ENCODE measurements around the gene NXNL2.

The NXNL2 gene

DNA sequence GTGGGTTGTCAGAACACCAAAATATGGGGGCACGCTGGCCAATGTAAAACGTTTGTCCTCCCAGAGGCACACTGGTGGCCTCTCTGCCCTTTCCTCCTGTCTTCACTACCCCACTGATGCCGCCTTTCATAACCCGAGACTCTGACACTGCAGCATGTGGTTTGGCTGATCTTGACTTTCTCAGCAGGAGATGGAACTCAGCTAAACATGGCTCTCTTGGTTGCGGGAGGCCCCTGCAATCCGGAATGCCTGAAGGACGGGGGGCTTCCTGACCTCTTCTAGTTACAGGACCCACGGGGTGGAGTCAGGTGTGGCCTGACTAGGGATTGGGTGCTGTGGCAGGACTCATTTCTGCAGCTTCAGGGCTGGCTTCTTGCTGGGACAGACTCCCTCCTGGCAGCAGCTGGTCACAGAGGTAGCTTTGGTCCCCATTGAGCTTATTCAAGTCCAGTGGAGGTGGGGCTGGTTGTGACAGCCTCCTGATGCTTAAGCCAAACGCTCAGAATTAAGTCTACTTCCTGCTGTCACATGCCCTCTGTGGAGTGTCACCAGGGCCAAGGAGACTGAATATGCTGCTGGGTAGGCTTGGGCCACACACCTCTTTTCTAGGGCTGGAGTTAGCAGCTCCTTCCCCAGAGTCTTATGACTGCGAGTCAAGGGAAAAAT is 44.2 kb downstream of the NXNL2 start:
- Histone ChIP-seq H3K36me3 (ENCODE audit: insufficient read depth, low read length) (no peaks in the 10 kb centered on the region), H3K4me3 (ENCODE audit: low read depth, low read length) (no peak overlapping the region), H2AFZ (ENCODE audit: low read length, unreplicated experiment) (no peak overlapping the region), H3K4me1 (ENCODE audit: control insufficient read depth, insufficient read depth, low read length, unreplicated experiment) (peaks cover 2% of the 10 kb centered on the region), H3K27ac (ENCODE audit: low read depth, low read length) (no peak overlapping the region), H3K79me2 (ENCODE audit: control insufficient read depth, insufficient read depth, low read length, unreplicated experiment) (no peaks in the 10 kb centered on the region), H3K27me3 (ENCODE audit: insufficient read depth, low read length) (no peaks in the 10 kb centered on the region)

DNA sequence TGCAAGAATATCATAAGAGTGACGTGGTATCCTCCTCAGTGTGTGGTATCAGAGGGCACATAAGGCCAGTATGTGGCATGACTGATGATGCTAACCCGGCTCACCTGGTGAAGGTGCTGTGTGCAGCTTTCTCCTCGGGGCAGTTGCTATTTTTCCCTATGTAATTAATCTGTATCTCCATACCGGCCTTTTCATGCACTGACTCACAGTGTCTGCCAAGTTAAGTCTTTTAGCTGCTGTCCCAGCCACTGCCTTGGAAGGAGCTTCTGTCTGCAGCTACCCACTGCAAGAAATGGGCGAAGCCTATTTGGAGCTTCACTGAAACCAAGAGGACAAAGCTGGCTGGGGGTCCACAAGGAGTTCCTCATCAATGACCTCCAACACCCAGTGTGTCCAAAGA is 46.0 kb downstream of the NXNL2 start:
- no peaks in the 10 kb centered on the region for H3K36me3 ChIP-seq (ENCODE audit: insufficient read depth, low read length)
- no peak overlapping the region for H2AFZ ChIP-seq (ENCODE audit: low read length, unreplicated experiment)
- H3K27me3 ChIP-seq (ENCODE audit: insufficient read depth, low read length), result no peaks in the 10 kb centered on the region
- no peak overlapping the region for H3K27ac ChIP-seq (ENCODE audit: low read depth, low read length)
- no peaks in the 10 kb centered on the region for H3K79me2 ChIP-seq (ENCODE audit: control insufficient read depth, insufficient read depth, low read length, unreplicated experiment)
- no peak overlapping the region for H3K4me3 ChIP-seq (ENCODE audit: low read depth, low read length)
- H3K4me1 ChIP-seq (ENCODE audit: control insufficient read depth, insufficient read depth, low read length, unreplicated experiment), result peaks cover 2% of the 10 kb centered on the region

DNA sequence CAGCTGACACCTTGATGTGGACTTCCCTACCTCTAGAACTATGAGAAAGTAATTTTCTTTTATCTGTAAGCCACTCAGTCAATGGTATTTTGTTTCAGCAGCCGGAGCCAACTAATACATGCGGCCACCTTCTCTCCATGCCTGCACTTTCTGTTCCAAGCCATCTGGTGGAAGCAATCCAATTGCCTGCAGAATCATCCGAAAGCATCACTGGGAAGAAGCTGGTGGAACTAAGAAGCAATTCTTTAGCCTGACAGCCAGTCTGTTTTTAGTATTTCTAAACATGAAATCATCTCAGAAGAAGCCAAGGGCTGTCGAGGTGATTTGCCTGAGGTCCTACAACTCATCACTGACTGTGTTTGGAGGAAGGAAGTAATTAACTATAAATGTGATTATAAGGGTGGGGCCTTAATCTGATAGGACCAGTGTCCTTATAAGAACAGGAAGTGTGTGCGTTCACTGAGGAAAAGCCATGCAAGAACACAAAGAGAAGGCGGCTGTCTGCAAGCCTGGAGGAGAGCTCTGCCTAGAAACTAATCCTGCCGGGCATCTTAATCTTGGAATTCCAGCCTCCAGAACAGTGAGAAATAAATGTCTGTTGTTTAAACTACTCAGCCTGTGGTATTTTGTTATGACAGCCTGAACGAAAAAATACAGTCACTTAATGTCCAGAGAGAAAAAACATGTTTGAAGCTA is 49.1 kb downstream of the NXNL2 start:
- Histone ChIP-seq H2AFZ (ENCODE audit: low read length, unreplicated experiment) (no peak overlapping the region), H3K4me1 (ENCODE audit: control insufficient read depth, insufficient read depth, low read length, unreplicated experiment) (peaks cover 10% of the 10 kb centered on the region), H3K27me3 (ENCODE audit: insufficient read depth, low read length) (no peaks in the 10 kb centered on the region), H3K27ac (ENCODE audit: low read depth, low read length) (no peak overlapping the region), H3K4me3 (ENCODE audit: low read depth, low read length) (no peak overlapping the region), H3K79me2 (ENCODE audit: control insufficient read depth, insufficient read depth, low read length, unreplicated experiment) (no peaks in the 10 kb centered on the region), H3K36me3 (ENCODE audit: insufficient read depth, low read length) (no peaks in the 10 kb centered on the region)

DNA sequence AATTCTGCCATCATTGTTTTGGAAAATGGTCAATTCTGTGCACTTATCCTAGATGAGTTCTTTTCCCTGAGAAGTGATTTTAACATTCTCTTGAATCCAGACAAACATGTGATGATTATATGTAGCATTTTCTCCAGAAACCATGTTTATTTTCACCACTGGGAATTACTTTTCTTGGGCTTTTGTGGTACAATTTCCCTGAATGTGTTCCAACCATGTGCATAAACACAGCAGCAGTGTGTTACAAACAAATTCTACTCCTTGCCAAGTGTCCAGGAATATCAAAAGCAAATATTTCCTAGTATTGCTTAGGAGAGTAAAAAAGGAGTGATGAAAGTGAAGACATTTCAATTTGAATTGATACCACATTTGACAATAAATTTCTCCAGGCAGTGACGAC is 50.4 kb downstream of the NXNL2 start:
- no peak overlapping the region for H3K4me3 ChIP-seq (ENCODE audit: low read depth, low read length)
- no peaks in the 10 kb centered on the region for H3K79me2 ChIP-seq (ENCODE audit: control insufficient read depth, insufficient read depth, low read length, unreplicated experiment)
- H3K27ac ChIP-seq (ENCODE audit: low read depth, low read length), result no peak overlapping the region
- peaks cover 10% of the 10 kb centered on the region for H3K4me1 ChIP-seq (ENCODE audit: control insufficient read depth, insufficient read depth, low read length, unreplicated experiment)
- no peak overlapping the region for H2AFZ ChIP-seq (ENCODE audit: low read length, unreplicated experiment)
- no peaks in the 10 kb centered on the region for H3K27me3 ChIP-seq (ENCODE audit: insufficient read depth, low read length)
- H3K36me3 ChIP-seq (ENCODE audit: insufficient read depth, low read length), result no peaks in the 10 kb centered on the region

DNA sequence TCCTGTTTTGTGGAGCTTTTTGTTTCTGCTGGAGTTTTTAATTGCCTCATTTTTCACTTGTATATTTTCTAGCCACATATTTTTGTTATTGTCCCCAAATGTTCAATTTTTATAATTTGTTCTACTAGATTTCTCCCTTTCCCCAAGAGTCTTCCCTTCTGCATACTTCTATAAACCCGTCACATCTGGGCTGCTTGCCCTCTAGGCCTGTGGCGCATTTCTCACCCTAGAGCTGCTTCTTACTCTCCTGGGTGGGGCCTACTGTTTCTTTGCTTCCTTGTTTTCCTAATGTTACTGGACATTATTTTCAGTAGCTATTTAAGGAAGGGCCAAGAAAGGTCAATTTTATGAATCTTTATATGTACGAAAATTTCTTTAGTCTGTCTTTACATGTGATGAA is 51.5 kb downstream of the NXNL2 start:
- Histone ChIP-seq H3K27me3 (ENCODE audit: insufficient read depth, low read length) (no peaks in the 10 kb centered on the region), H3K36me3 (ENCODE audit: insufficient read depth, low read length) (no peaks in the 10 kb centered on the region), H3K4me1 (ENCODE audit: control insufficient read depth, insufficient read depth, low read length, unreplicated experiment) (peaks cover 10% of the 10 kb centered on the region), H3K79me2 (ENCODE audit: control insufficient read depth, insufficient read depth, low read length, unreplicated experiment) (no peaks in the 10 kb centered on the region), H3K4me3 (ENCODE audit: low read depth, low read length) (no peak overlapping the region), H2AFZ (ENCODE audit: low read length, unreplicated experiment) (no peak overlapping the region), H3K27ac (ENCODE audit: low read depth, low read length) (peak overlapping the region; percentile 60)

DNA sequence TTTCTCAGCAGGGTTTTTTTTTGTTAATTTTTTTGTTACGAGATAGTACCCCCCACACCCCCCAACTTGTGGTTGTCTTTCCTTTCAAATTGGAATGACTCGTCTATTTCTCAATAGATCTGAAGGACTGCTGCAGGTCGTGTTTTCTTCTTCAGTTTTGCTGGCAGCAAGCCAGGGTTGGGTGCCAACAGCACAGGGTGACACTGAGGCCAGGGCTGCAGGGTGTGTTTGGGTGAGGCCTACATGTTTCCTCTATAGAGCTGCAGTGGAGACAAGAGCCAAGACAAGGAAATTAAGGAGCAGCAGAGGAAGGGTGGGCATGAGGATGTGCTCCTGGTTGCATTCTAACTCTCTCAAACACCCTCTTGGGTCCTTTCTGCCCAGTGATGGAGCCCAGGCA is 52.2 kb downstream of the NXNL2 start:
- H3K4me1 ChIP-seq (ENCODE audit: control insufficient read depth, insufficient read depth, low read length, unreplicated experiment), result peaks cover 10% of the 10 kb centered on the region
- H3K4me3 ChIP-seq (ENCODE audit: low read depth, low read length), result no peak overlapping the region
- H3K27me3 ChIP-seq (ENCODE audit: insufficient read depth, low read length), result no peaks in the 10 kb centered on the region
- no peaks in the 10 kb centered on the region for H3K79me2 ChIP-seq (ENCODE audit: control insufficient read depth, insufficient read depth, low read length, unreplicated experiment)
- no peak overlapping the region for H2AFZ ChIP-seq (ENCODE audit: low read length, unreplicated experiment)
- no peaks in the 10 kb centered on the region for H3K36me3 ChIP-seq (ENCODE audit: insufficient read depth, low read length)
- H3K27ac ChIP-seq (ENCODE audit: low read depth, low read length), result peak overlapping the region; percentile 60

DNA sequence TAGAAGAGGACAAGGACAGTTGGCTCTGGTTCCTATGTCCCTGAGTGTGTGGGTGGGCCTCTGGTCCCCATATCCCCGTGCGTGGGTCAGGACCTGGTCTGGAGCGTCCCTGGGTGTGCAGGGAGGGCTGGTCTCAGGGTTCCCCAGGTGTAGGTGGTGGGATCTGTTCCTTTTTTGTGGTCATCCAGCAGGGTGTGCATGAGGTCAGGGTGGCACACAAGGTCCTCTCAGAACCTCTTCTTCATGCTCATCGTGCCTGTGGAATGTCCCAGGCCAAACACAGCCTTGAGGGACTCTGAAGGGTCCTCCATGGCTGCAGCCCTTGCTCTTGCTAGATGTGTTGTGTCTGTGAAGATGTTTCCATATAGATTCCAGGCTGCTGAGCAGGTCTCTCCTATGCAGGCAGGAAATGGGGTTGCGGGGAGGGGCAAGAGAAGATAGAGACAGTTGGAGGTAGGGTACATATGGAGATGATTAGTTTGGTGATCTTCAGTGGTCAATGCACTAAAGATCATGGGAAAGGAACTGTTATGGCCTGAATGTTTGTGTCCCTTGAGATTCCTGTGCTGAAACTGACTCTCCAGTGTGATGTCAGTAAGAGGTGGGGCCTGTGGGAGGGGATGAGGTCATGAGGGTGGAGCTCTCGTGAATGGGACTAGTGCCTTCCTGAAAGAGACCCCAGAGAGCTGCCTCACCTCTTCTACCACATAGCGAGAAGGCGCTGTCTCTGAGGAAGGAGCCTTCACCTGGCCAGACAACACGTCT is 53.1 kb downstream of the NXNL2 start:
- H3K27ac ChIP-seq (ENCODE audit: low read depth, low read length), result no peak overlapping the region
- no peaks in the 10 kb centered on the region for H3K27me3 ChIP-seq (ENCODE audit: insufficient read depth, low read length)
- H2AFZ ChIP-seq (ENCODE audit: low read length, unreplicated experiment), result no peak overlapping the region
- no peak overlapping the region for H3K4me3 ChIP-seq (ENCODE audit: low read depth, low read length)
- no peaks in the 10 kb centered on the region for H3K36me3 ChIP-seq (ENCODE audit: insufficient read depth, low read length)
- H3K4me1 ChIP-seq (ENCODE audit: control insufficient read depth, insufficient read depth, low read length, unreplicated experiment), result peaks cover 10% of the 10 kb centered on the region
- no peaks in the 10 kb centered on the region for H3K79me2 ChIP-seq (ENCODE audit: control insufficient read depth, insufficient read depth, low read length, unreplicated experiment)

DNA sequence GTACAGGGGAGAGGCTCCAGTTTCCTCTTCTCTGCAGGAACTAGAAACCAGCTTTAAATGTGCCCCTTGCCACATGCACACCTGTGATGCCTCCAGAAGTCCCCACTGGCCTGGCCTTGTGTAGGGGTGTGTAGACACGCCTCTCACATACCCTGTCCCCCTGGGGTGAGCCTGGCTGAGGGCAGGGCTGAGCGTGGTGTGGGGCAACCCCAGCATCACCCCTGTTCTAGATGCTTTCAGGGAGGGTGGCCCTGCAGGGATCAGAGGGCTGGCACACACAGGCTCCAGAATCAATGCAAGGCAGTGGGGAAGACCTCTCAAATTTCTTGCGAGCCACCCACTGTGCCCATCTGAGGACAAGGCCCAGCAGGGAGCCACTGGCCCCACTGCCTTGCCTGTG is 54.7 kb downstream of the NXNL2 start:
- peaks cover 10% of the 10 kb centered on the region for H3K4me1 ChIP-seq (ENCODE audit: control insufficient read depth, insufficient read depth, low read length, unreplicated experiment)
- H3K27ac ChIP-seq (ENCODE audit: low read depth, low read length), result no peak overlapping the region
- no peak overlapping the region for H3K4me3 ChIP-seq (ENCODE audit: low read depth, low read length)
- no peak overlapping the region for H2AFZ ChIP-seq (ENCODE audit: low read length, unreplicated experiment)
- H3K36me3 ChIP-seq (ENCODE audit: insufficient read depth, low read length), result no peaks in the 10 kb centered on the region
- no peaks in the 10 kb centered on the region for H3K79me2 ChIP-seq (ENCODE audit: control insufficient read depth, insufficient read depth, low read length, unreplicated experiment)
- H3K27me3 ChIP-seq (ENCODE audit: insufficient read depth, low read length), result no peaks in the 10 kb centered on the region

DNA sequence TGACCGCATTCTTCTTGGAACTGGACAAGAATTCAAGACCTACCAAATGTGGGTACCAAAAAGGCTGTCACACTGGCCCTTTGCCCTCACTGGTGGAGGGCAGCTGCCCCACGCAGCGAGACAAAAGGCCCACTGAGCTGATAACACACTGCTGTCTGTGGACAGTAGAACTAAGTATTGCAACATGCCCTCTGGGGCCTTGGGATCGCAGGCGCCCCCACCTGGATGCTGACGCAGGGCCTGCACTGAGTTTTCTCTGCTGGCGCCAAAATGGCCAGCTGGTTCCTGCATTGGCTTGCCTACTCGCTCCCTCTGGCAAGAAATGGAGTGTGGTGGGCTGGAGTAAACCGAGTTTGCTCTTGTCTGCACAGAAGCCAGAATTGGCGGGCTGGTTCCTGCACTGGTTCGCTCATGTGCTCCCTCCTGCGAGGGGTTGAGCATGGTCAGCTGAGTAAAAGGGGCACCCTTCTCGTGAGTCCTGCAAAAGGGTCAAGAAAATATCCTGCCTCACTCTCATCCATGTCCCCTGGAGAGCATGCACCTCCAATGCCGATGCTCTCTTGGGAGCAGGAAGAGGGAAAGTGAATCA is 55.7 kb downstream of the NXNL2 start:
- Histone ChIP-seq H3K27ac (ENCODE audit: low read depth, low read length) (no peak overlapping the region), H3K4me3 (ENCODE audit: low read depth, low read length) (no peak overlapping the region), H3K4me1 (ENCODE audit: control insufficient read depth, insufficient read depth, low read length, unreplicated experiment) (peaks cover 10% of the 10 kb centered on the region), H2AFZ (ENCODE audit: low read length, unreplicated experiment) (no peak overlapping the region), H3K36me3 (ENCODE audit: insufficient read depth, low read length) (no peaks in the 10 kb centered on the region), H3K27me3 (ENCODE audit: insufficient read depth, low read length) (no peaks in the 10 kb centered on the region), H3K79me2 (ENCODE audit: control insufficient read depth, insufficient read depth, low read length, unreplicated experiment) (no peaks in the 10 kb centered on the region)

DNA sequence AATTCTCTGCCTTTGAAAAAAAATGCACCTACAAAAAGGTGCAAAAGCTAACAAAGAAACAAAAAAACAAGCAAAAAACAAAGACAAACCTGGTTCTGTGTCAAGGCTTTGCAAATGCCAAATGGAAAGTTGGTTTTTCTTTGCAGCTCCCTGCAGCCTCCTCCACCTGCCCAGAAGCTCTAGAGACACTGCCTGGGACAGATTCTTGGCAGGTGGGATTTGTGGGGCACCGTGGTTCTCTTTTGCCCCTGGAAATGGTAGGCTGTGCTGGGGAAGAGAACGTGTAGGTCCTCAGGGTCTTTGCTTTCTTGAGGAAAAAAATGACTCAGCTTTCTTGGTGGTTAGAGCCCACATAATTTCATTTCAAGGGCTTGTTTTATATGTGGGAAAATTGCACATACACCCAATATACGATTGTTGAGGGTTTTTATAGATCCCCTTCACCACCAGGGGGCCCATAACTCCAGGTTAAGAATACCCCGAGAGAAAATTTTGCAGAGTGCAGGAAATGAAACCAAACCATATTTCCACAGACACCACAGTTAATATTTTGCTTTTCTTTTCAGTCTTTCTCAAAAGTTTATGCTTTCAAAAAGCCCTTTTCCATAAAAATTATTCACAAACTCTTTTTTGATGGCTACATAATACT is 58.7 kb downstream of the NXNL2 start:
- Histone ChIP-seq H3K4me3 (ENCODE audit: low read depth, low read length) (no peak overlapping the region), H3K27ac (ENCODE audit: low read depth, low read length) (no peak overlapping the region), H2AFZ (ENCODE audit: low read length, unreplicated experiment) (peak overlapping the region; percentile 11), H3K79me2 (ENCODE audit: control insufficient read depth, insufficient read depth, low read length, unreplicated experiment) (no peaks in the 10 kb centered on the region), H3K36me3 (ENCODE audit: insufficient read depth, low read length) (no peaks in the 10 kb centered on the region), H3K27me3 (ENCODE audit: insufficient read depth, low read length) (no peaks in the 10 kb centered on the region), H3K4me1 (ENCODE audit: control insufficient read depth, insufficient read depth, low read length, unreplicated experiment) (no peaks in the 10 kb centered on the region)

Measured in ACC112 (cell line).